RPMI8226 (cell line): Measurements from ENCODE around the gene NCAM1.
"Not testable (repeated sequence)": the region's sequence is repeated elsewhere in the genome, so short reads cannot be mapped to it uniquely, and the experiment has no call there.

Source experiments
- DNase-seq: peaks from one replicate; pipeline ENCODE4 v3.0.0-alpha.2; 2015

The NCAM1 gene

DNA sequence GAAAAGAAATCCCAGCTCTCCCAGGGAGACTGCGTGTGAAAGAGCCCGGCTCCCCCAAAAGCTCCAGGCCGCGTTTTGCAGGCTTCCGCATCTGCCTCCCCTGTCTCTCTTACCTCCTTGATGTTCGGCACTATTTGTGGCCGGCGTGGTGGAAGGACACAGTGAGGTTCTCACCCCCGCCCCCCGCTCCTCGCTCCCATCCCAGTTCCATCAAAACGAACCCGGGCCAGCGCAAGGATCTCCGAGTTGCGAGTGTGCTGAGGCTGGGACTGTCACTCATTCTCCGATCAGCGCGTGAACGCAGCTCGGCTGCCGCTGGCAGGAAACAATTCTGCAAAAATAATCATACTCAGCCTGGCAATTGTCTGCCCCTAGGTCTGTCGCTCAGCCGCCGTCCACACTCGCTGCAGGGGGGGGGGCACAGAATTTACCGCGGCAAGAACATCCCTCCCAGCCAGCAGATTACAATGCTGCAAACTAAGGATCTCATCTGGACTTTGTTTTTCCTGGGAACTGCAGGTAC, at the start of gene NCAM1:
NCAM1 (plus strand) TSS at position 275 of the 523 bp plus-strand sequence.
- DNase-seq, result peak; percentile 87

DNA sequence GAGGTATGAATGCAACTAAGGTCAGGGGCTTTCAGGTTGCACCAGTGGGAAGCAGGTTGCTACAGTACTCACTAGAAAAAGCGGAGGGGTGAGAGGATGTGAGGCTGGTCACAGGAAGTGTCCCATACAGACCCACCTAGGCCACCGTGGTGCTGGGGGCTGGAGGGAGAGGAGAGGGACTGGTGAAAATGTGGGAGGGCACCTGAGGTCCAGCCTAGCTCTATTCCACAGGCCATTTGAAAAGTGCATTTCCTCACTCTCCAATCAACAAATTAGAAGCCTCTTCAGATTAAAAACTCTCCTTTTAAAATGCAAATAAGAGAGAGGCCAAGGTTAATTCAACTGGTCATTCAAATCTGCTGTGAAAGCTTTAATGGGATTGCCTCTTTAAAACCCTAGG, 38.6 kb upstream of the NCAM1 start:
- no peak for DNase-seq

DNA sequence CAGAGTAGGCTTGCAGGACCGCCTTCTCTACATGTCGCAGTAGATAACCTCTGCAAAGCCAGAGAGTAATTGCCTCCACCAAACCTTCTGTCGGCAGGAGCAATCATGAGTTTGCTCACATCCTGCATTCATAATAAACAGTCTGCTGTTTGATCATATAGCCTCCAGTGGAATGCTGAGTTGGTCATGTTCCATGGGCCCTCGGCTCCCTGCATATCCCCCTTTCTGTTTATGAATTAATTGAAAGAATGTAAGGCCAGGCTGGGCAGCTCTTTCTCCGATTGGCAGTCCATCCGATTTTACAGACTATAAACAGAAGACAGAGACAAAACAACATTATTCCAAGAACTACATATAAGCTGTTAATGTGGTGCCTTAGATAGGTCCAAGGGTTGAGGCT, 36.4 kb upstream of the NCAM1 start:
- DNase-seq, result not testable (repeated sequence)

DNA sequence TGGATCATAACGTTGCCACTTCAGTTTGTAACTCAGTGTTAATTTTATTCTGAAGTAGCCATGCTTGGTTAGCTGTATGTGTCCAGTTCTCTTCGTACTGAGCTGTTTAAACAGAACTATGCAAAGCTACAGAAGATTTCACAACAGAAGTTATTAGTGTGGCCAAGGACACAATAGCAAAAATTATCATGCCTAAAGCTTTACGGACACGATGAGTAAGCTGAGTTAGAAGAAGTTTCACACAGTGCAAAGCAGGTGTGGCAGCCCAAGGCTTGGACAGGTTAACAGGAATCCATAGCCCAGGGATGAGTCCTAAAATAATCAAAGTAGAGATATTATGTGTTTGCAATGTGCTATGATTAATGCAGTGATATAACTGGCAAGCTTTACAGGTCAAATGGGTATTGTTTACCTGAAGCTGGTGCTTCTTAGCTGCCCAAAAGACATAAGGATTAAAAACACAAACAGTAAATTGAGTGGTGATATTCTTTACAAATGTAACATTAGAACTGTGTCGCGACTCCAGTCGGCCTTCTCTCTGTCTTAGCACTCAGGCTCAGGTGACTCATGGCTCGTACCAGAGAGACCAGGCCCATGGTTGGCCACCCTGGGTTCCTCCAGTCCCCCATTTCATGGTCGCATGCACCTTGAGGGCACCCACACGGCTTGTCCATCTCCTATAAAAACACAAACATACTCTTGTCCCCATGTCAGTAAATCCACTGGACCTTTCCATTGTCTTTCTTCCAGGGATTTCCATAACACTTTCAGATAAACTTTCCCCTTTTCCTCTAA, 35.5 kb upstream of the NCAM1 start:
- no peak for DNase-seq

DNA sequence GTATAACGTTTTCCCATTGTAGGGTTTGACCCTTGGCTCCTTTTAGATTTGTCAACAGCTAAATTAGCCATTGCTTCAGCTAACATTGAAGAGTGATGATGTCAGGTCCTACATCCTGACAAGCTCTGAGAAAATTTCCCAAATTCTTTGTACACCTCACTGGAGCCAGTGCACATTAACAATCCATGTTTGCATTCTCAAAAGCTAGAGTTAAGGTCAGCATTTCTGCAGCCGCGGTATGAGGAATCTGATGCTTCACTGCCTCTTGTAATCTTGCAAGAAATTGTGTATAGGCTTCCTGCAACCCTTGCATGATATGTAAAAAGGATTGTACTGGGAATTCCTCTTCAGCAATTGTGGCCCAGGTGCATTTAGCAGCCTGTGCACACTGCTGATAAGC, 33.1 kb upstream of the NCAM1 start:
- no peak for DNase-seq

DNA sequence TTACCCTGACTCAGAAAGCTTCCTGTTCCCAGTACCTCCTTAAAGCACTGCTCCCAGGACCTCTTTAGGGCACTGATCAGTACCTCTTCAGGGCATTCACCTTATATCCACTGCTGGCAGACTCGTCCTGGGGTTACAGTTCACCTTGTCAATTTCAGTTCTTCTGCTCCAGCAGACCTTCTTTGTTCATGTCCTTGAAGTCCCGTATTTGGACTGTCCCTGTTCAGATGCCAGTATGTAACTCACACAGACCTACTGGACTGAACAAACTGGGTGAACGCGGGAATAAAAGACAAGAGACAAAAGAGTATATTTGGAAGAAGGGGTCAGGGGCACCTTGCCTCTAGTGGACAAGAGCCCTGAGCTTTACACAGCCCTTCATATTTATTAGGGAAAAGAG, 31.8 kb upstream of the NCAM1 start:
- DNase-seq, result no peak

DNA sequence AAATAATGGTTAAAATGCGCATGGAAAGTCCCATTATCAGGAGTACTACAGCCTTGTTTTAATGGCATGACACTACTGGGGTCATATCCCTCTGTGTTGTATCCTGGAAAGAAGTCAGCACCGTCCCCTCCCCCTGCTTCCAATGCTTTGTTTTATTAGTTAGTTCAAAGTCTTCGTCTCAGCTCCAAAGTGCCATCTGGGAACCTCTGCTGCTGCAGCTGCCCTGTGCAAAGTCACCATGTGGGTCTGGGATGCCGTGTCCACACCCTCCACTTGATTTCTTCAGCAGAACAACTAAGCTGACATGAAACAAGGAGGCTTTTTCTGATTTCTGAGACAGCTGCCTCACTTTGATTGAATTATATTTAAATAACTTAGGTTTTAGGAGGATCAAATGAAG, 29.5 kb upstream of the NCAM1 start:
- no peak for DNase-seq

DNA sequence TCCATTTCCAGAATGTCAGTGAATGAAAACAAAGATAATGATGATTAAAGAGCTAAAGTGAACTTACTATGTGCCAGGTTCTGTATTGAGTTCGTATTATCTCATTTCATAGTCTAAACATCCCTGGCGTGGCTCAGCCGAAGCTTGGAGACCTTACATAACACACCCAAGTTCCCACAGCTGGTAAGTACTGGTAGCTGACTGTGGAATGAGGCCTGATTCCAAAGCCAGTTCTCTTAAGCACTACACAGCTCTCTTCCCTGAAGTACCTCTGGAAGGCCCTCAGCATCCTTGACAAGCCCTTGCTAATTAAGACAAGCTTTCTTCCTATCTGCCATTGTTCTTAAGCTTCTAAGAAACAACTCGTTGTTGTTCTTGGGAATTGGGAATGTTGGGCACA, 28.6 kb upstream of the NCAM1 start:
- no peak for DNase-seq

DNA sequence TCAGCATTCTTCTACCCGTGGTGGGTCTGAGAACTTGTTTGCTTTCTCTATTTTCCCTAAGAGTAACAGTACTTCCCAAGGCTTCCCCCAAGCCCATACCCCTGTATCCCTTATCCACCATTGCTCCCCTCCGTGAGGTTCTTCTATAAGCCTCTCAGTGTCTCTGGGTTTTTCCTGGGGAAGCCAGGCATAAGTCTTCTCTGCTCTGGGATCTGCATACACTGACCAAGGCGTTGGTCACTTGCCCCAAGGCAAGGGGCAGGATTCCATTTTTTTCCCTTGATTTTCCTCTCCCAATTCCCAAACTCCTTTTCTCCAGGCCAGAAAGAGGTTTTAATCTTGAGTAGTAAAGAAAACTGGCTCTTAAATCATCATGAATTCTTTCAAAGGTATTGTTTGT, 27.2 kb upstream of the NCAM1 start:
- DNase-seq, result no peak

DNA sequence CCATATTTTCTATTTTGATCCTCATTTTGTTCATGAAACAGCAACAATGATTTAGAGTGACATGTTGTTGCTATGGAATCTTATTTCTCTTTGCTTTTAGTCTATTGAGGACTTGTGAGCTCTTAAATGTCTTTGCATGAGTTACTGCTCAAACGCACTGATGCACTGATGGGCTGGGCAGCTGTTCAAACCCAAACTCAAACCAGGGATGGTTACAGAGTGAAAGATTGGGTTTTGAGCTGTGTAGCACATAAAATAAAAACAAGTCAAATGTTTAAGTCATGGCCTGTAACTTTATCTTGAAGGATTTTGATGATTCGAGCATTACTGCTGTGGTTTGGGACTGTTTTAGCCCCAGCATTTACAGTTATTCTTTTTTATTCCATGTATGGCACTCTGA, 20.1 kb upstream of the NCAM1 start:
- no peak for DNase-seq

DNA sequence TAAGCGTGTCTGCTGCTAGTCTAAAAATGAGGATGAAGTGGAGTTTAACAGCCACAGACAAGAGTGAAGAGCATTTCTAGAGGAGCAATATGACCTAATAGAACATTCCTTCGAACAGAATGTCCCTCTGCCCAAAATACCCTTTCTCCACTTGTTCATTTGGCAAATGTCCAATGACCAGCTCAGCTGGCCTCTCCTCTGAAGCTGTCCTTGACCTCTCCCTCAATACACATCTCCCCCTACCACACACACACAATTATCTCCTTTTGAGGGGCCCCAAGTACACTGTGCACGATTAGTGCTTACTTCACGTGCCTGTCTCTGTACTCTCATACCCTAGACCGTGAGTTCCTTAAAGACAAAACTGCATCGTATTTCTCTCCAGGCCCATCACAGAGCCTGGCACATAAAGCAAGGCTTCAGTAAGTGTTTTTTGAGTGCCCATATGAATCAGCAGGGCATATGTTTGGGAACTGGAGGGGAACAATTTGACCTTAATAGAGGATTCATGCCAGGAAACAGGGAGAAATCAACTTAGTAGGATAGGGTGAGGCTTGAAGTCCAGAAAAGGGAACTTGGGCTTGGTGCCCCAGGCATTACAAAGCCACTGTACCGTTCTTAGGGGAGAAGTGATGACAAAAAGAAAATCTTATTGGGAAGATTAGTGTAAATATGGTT, 18.1 kb upstream of the NCAM1 start:
- no peak for DNase-seq

DNA sequence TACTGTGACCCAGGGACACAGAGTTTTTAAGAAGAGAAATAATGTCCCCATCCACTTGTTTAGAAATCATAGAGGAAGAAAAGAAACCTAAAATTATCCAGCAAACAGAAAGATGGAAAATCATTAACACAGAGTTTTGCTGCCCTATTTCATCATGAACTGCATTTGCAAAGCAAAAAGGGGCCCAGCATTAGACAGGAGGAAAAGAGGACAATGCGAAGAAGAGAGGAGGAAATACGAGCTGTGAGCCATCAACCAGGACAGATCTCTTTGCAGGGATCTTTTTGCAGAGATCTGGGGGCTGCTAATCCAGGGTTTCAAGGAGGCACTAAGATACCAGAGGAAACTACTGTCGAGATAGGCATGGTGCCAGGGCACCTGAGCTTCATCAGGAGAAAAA, 14.4 kb upstream of the NCAM1 start:
- no peak for DNase-seq

DNA sequence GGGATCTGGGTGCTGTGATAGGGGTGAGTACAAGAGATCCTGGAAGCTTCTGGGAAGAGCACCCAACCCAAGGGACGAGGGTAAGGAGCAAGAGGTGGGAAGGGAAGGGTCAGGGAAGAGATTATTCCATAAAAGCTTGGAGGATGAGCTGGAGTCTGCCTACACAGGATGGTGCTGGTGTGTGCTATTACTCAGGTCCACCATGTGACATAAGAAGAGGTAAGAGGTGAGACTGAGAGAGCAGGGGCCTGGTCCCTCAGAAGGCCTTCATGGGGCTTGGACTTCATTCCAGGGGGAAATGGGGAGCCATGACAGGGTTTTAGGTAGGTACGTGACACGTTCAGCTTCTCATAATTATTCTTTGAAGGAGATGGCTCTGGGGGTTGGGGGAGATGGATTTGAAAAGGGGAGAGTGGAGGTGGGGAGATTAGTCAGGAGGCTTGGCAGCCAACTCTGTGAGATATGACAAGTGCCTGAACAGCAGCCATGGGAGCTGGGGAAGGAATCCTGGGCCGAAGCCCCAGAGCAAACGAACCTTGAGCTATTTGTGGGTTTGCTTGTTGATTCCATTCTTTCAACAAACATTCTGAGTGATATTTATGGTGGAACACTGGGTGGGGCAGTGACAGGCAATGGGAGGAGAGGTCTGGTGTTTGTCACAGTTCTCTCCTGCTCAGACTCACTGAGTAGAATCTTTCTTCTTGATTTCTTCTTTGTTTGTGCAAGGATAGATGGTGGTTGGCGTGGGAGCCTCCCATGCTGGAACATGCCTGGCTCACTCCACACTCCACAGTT, 11.2 kb upstream of the NCAM1 start:
- no peak for DNase-seq

DNA sequence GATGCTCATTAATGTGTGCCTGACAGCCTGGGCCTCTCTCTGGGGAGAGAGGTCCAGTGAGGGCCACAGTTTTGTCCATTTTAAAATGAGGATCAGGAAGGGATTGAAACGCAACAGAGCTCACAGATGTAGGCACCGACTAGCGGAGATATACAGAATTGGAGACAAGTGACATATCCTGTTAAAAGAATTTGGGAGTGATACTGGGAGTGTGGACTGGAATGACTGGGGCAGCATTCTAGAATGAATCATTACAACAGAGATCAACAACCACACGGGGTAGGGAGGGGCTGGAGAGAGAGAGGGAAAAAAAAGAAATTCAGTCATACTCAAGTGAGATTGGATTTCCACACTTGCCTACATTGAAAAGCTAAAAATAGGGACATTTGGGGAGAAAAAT, 2.5 kb upstream of the NCAM1 start:
- no peak for DNase-seq

DNA sequence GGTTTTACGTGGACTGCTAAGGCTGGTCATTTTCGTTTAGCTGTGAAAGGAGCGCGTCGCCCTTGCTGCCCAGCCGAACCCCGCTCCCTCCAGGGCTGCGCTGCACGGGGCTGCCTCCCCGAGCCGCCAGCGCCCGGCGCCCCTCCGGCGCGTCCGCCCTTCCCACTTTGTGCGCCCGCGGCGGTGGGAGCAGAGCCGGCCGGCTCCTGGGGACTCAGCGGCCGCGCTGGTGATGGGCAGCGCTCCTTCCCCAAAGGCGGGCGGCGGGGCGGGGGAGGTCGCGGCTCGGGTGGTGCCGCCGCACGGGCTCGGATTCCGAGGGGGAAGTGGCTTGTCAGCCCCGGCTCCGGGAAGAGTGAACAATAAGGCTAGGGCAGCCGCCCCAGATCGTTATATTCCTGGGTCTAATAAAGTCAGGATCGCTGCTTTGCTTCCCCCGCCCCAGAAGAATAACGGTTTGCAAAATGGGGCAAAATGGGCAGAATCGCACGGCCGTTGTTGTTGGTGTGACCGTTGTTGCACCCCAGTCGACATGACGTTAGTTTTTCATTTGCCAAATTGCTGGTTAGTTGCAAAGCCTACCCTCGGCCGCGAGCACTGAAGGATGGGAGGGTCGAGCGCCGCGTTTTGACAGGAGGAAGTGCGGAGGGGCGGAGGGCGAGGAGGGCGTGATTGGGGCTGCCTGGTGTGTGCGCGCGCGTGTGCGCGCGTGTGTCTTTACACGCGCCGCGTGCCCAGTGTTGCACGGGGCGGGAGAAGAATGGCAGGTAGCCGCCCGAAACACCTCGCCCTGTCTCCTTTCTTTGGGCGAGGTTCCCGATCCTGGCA, 745 bp downstream of the NCAM1 start:
- DNase-seq, result peak; percentile 60

DNA sequence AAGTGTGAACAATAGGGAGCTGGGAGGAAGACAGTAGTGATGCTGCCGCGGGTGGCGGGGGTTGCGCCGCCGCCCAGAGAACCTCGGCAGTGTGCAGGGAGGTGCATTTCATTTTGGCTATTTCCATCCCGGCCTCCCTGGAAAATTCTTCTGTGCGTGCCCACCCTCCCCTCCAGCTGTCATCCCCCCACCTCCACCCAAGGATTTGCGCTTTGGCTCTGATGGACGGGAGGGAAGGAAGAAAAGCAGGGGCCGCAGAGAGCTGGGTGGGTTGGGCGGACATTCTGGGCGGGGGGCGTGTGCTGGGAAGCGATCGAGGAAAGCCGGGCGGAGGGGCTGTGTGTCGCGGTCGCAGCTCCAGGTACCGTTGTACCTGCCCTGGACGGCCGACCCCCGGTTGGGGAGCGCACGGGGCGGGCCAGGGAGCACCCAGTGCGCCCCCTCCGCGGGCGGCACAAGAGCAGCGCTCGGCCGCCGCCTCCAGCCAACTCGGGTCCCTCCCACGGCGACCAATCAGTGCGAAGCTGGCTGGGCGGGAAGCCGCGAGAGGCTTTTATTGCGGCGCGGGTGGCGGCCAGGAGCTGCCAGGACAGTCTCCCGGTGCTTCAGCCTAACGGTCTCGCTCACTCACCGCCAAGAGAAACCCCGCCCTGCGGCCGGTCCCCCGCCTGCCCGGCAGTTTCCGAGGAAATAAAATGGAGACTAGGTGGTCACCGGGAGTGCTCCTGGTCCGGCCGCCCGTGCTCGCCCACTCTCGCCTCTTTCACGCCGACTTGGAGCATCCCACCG, 1.6 kb downstream of the NCAM1 start:
- DNase-seq, result peak; percentile 81

DNA sequence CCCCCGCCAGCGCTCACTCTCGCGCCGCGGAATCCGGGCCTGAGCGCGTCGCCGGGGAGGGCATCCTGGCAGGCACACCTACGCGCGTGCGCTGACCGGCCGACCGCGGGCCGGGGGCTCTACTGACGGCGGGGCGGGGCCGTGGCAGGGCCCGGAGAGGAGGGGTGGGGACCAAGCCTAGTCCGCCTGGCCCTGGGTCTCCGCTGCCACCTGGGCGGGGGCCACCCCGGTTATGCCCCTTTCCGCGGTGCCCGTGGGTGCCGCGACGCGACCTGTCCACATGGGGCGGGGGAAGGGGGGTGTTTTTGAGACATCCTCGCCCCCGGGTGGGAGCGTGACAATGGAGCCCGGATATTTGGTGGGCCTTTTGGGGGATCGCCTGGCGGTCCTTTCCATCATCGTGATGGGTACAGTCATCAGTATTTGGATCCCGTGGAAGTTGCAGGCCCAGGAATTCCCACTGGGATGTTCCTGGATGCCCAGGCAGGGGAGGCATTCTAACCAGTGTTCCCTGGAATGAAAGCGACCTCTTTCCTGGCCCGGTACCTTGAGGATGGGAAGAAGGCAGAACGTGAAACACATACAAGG, 2.2 kb downstream of the NCAM1 start:
- DNase-seq, result peak; percentile 30

DNA sequence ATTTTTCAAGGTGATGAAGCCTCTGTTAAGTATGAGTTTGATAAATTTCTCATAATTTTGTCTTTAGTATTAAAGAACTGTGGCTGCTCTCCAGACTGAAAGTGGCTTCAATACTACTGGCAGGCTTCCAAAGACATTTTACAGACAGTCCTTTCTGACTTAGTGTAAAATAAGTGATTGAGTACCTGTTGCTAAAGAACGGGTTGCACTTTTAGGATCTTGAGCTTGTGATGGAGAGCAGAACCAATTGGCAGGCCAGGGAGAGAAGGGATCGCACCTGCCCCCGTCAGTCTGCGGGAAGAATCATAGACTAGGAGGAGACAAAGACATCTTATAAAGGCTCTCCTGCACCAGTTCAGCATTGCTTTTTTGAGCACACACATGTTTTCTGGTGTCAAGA, 4.4 kb downstream of the NCAM1 start:
- DNase-seq, result peak; percentile 80

DNA sequence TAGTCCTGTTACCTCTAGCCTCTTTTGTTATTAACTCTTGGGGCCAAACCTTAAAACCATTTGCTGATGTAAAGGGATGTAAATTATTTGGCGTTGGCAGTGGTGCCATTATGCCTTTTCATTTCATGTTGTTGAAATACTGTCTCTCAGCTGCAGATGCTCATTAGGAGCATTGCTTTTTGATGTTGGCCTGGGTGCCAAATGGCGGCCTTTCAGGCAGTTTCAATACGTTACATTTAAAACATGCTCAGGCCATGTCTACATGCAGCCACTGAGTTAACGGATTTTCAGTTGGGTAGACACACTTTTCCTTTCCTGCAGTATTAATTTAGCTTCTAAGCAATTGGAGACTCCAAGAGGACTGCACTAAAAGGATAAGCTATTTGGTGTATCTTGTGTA, 5.3 kb downstream of the NCAM1 start:
- DNase-seq, result no peak

DNA sequence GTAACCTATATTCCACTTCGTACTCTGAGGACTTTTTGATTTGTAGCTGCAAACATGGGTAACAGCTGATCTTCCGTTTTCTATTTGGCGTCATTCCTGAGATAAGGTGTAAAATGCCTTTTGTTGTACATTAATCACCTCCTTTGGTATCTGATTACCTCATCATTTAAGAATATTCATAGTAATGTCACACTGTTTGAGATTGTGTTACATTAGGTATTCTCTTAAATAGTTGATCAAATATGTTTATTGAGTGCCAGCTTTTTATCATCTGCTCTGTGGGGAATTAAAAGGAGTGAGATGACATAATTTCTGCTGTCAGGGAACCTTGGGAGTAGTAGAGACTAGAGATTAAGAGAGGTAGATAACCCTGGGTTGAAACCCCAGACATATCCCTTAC, 5.9 kb downstream of the NCAM1 start:
- DNase-seq, result no peak

DNA sequence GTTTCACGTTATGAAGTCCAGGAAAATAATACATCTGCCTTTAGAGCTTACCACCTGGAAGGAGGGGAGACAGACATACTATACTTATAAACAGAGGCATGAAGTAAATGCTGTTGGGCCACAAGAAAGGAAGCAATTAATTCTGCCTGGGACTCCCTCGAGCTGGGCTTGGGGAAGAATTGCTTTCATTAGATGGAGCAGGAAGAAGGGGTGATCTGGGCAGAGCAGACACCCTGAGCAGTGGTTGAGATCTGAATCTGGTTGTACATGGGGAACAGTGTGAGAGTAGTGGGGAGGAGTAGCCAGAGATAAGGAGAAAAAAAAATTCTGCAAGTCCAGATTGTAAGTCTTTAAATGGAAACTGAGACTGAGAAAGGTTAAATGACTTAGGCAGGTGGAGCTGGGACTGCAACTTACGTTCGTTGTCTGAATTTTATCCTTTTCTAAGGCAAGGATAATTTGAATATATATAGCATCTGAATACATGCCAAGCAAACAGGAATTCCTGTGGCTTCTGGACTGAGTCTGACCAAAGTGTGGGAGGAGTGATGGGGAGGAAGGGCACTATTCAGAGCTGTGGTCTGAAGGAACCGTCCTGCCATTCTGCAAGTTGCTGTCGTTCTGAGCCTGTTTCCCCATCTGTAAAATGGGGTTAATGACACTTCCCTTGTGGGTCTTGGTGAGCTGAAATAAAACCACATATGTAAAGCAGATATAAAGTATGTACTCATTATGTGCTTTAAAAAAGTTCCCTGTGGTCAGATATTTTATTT, 7.9 kb downstream of the NCAM1 start:
- peak; percentile 39 for DNase-seq
